ENCODE results near the gene CLPSL1. TPM values are rescaled to one million over a fixed set of nuclear protein-coding genes. Genes with fewer than 3 reads are reported as not detected.

Gene CLPSL1
- total and polyA plus RNA-seq, 2 of the 4 experiments (the other 2 are of a cell fraction) = not detected

DNA sequence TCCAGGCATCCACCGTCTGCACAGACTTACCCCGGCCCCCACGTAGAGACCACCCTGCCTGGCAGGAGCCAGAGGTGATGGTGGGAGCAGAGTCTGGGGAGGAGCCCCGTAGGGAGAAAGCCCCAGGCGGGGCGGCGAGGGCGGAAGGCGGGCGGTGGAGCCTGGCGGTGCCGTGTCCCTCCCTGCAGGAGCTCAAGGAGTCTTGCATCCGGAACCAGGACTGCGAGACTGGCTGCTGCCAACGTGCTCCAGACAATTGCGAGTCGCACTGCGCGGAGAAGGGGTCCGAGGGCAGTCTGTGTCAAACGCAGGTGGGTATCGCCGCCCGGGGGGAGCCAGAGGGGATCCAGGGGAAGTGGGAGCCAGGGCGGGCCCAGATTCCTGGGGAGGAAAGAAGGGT, 6.0 kb downstream of the CLPSL1 start:
- CTCF ChIA-PET = interaction anchor here (0.8 to 1.9 kb wide), 2 partner anchors 10 to 12 kb away, joined by 4 to 7 read pairs; partner anchors contain the start of gene CLPS
- no peak for DNase-seq
- ATAC-seq (ENCODE audit: low read depth) = no peak
- no peak overlapping the region for H2BK120ac ChIP-seq (ENCODE audit: low read depth, low read length)
- peaks cover 2% of the 10 kb centered on the region; the same call in 1 of the 2 replicates for H3K9me3 ChIP-seq (ENCODE audit: control insufficient read depth, insufficient read depth, low read length)
- H3K23ac ChIP-seq (ENCODE audit: low read depth, low read length) = no peak overlapping the region
- no peak overlapping the region for H2BK5ac ChIP-seq (ENCODE audit: low read depth, low read length, poor library complexity, severe bottlenecking)
- H3K27me3 ChIP-seq (ENCODE audit: control insufficient read depth, insufficient read depth, low read length) = peaks cover 52% of the 10 kb centered on the region
- no peak overlapping the region for H2AFZ ChIP-seq (replicated peaks; ENCODE audit: low read length, poor library complexity)
- in situ Hi-C loops (cut with MboI; ENCODE audit: low sequenced_read_pairs) = no loop called here
- no peak overlapping the region for H3K27ac ChIP-seq (ENCODE audit: insufficient read depth, low read length)
- no peak overlapping the region for H2AK5ac ChIP-seq (ENCODE audit: low read depth, low read length)
- H4K91ac ChIP-seq (ENCODE audit: insufficient read depth, low read depth, low read length) = no peak overlapping the region
- H3K14ac ChIP-seq (replicated peaks; ENCODE audit: low read depth, low read length) = no peak overlapping the region
- POLR2A ChIA-PET (ENCODE audit: unreplicated experiment) = no interaction called here
- no peaks in the 10 kb centered on the region for H3K36me3 ChIP-seq (ENCODE audit: control insufficient read depth, insufficient read depth, low read length)
- no peak overlapping the region for H3K4me2 ChIP-seq (ENCODE audit: low read depth, low read length)
- no peak overlapping the region for H4K8ac ChIP-seq (ENCODE audit: low read depth in 2 of 2, low read length in 2 of 2)
- TF ChIP-seq CTCF (conservative IDR thresholded peaks at IDR 0.05; ENCODE audit: low read depth, low read length) (no peak), CEBPB (IDR thresholded peaks at IDR 0.05; ENCODE audit: low read depth, low read length) (no peak), RAD21 (IDR thresholded peaks at IDR 0.05; ENCODE audit: low read length) (no peak), POLR2A (IDR thresholded peaks at IDR 0.05; ENCODE audit: low read depth, low read length) (no peak), FOS (IDR thresholded peaks at IDR 0.05; ENCODE audit: low read depth, low read length) (no peak), RCOR1 (IDR thresholded peaks at IDR 0.05; ENCODE audit: insufficient replicate concordance, low read length) (no peak), BHLHE40 (IDR thresholded peaks at IDR 0.05; ENCODE audit: low read depth, low read length) (no peak), ELK1 (IDR thresholded peaks at IDR 0.05; ENCODE audit: borderline replicate concordance, low read depth, low read length) (no peak), MAFK (IDR thresholded peaks at IDR 0.05; ENCODE audit: low read depth, low read length) (no peak), MAZ (IDR thresholded peaks at IDR 0.05; ENCODE audit: borderline replicate concordance, low read depth, low read length) (no peak), MXI1 (IDR thresholded peaks at IDR 0.05; ENCODE audit: borderline replicate concordance, low read depth, low read length) (no peak), RFX5 (IDR thresholded peaks at IDR 0.05; ENCODE audit: low read depth, low read length) (no peak), SMC3 (IDR thresholded peaks at IDR 0.05; ENCODE audit: low read depth, low read length) (no peak), USF2 (IDR thresholded peaks at IDR 0.05; ENCODE audit: low read depth, low read length) (no peak), CHD1 (IDR thresholded peaks at IDR 0.05; ENCODE audit: low read depth, low read length) (no peak), NFE2L2 (IDR thresholded peaks at IDR 0.05; ENCODE audit: low read depth, low read length) (no peak)
- dilution Hi-C loops (cut with HindIII; ENCODE audit: low sequenced_read_pairs, unreplicated experiment) = no loop called here
- no peaks in the 10 kb centered on the region for H4K20me1 ChIP-seq (ENCODE audit: insufficient read depth, low read length)
- no TSS peak for BruUV-seq (replicated peaks)
- H3K9me1 ChIP-seq (ENCODE audit: insufficient read depth, low read length) = no peaks in the 10 kb centered on the region
- no peak overlapping the region for H2BK15ac ChIP-seq (ENCODE audit: low read depth, low read length)
- H3K4me3 ChIP-seq (ENCODE audit: insufficient read depth, low read depth, low read length) = no peak overlapping the region
- intact Hi-C loops (cut with micrococcal nuclease) = loop anchor here (1.0 kb wide), 1 partner anchor 11 kb away; no protein-coding TSS in a partner anchor
- no peak overlapping the region for H2AK9ac ChIP-seq (replicated peaks; ENCODE audit: low read depth, low read length, poor library complexity)
- H3K56ac ChIP-seq (ENCODE audit: extremely low read depth, insufficient read depth, low read length) = no peak overlapping the region
- no peaks in the 10 kb centered on the region for H3K4me1 ChIP-seq (ENCODE audit: control insufficient read depth, insufficient read depth, low read length)
- H3K18ac ChIP-seq (ENCODE audit: low read depth, low read length) = no peak overlapping the region
- no peak overlapping the region for H2BK20ac ChIP-seq (ENCODE audit: low read depth, low read length)
- 44% methylated on average over 23 of the region's 25 CpGs; no CpG with 5 or more reads in 1 of the 2 experiments for WGBS, 2 experiments (ENCODE audit: extremely low coverage in 2 of 2, insufficient read length in 1 of 2)
- no peaks in the 10 kb centered on the region for H3K79me1 ChIP-seq (ENCODE audit: low read depth in 1 of 2, low read length in 2 of 2)
- H3K9ac ChIP-seq (ENCODE audit: low read depth, low read length) = no peak overlapping the region
- no peak overlapping the region for H3K4ac ChIP-seq (ENCODE audit: low read depth, low read length)
- H4K5ac ChIP-seq (ENCODE audit: low read depth, low read length) = no peak overlapping the region
